GM21390 (cell line): ENCODE measurements around the gene PCYOX1L.

Experiments used
- ATAC-seq: cut with Tn5 transposase; IDR thresholded peaks from one replicate; pipeline ENCODE4 v1.9.1; 2021; ENCODE audit not compliant: unreplicated experiment

The PCYOX1L gene

DNA sequence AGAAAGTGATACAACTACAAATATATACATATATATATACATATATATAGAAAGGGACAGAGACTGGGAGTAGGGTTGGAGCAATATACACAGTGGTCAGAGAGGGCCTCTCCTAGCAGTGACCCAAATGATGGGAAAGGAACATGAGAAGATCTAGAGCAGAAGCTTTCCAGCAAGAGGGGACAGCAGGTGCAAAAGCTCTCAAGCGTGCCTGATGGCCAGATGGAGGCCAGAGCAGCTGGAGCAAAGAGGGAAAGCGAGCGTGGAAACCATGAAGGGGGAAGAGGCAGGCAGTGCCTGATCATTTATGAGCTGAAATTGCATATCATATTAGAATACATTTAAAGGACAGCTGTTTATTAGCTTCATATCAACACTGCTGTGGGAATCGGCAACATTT lies 20.1 kb upstream of the PCYOX1L start:
- ATAC-seq: no peak

- no peak for ATAC-seq
Observed at GRCh38 chr5:149338364-149338763, 19.5 kb upstream of the PCYOX1L start.

GRCh38 chr5:149340920-149341319 lies 16.9 kb upstream of the PCYOX1L start:
- no peak for ATAC-seq

- no peak for ATAC-seq
Observed at GRCh38 chr5:149341876-149342275, 16.0 kb upstream of the PCYOX1L start.

- no peak for ATAC-seq
Observed at GRCh38 chr5:149344151-149344550, 13.7 kb upstream of the PCYOX1L start.

GRCh38 chr5:149345147-149345891 lies 12.5 kb upstream of the PCYOX1L start, which contains the start of gene GRPEL2:
Gene GRPEL2 (plus strand): TSS chr5:149345499. CDS start chr5:149345540, 41 bp downstream.
- peak; percentile 96 for ATAC-seq

DNA sequence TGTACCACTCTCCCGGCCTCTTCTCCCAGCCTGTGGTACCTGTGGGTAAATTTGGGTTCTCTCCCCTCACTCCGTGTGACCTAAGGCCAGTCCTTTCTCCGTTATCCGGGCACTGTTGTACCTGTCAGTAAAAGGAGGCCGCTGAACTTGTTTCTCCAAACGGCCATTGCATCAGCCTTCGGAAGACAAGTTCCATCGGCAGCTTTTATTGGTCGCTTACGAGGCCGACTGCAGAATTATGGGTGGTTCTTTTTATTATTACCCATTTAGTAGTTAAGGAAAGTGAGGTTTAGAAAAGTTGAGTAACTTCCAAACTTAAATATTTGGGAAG lies 12.0 kb upstream of the PCYOX1L start:
- no peak for ATAC-seq

GRCh38 chr5:149348518-149348917 lies 9.3 kb upstream of the PCYOX1L start:
- no peak for ATAC-seq

DNA sequence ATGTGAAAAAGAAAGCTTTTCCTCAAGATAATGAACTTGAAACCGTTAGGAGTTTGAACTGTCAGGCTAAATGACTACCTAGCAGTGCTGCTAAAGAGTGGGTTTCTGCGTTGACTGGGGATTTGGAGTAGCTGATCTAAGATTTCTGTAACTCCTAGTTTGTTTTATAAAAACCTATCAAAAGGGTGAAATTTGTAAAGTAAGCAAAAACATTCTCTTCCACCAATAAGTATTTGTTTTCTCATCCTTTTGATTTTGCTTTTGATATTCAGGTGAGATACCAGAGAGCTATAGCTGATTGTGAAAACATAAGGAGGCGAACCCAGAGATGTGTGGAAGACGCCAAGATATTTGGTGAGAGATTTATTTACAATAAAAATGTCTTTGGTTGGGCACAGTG lies 8.5 kb upstream of the PCYOX1L start:
- ATAC-seq: no peak

DNA sequence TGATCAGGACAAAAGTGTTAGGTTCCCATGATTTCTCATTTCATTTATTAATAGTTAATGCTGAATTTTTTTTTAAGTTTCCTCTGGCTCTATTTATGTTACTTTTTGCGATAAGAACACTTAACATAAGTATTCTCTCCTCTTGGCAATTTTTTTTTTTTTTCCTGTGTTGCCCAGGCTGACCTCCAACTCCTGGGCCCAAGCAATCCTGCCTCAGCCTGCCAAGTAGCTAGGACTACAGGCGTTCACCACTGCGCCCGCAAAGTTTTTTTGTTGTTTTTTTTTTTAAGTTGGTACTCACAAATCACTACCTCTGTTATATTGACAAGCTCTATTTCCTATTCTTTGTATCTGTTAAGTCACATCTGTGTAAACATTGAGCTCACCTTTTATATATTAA lies 5.7 kb upstream of the PCYOX1L start:
- ATAC-seq: no peak

DNA sequence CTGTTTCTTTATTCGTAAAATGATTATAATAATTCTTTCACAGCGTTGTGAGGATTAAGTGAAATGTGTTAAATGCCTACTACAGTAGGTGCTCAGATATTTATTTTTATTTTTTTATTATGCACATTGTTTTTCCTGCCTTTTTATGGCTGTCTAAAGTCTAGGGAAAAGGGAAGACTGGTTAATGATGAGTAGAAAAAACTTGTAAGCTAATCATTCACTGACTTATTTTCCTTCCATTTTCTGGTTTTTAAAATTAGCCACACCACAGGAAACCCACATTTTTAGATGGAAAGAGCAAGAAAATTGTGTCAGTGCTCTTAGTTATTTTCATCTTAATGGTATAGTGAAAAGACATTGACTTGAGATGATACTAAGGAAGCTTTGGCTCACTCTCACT lies 3.9 kb upstream of the PCYOX1L start:
- no peak for ATAC-seq

- ATAC-seq: no peak
Observed at GRCh38 chr5:149355688-149356087, 2.2 kb upstream of the PCYOX1L start.

DNA sequence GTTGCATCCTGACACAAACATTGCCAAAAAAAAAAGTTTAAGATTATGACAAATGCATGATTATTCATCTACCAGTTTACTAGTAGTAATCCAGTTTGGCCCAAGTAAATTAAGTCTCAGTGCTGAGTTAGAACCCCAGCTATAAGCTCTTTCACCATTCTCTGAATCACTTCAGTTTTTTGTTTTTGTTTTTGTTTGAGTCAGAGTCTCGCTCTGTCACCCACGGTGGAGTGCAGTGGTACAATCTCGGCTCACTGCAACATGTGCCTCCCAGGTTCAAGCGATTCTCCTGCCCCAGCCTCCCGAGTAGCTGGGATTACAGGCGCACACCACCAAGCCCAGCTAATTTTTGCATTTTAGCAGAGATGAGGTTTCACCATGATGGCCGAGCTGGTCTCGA lies 1.5 kb upstream of the PCYOX1L start:
- ATAC-seq: no peak

DNA sequence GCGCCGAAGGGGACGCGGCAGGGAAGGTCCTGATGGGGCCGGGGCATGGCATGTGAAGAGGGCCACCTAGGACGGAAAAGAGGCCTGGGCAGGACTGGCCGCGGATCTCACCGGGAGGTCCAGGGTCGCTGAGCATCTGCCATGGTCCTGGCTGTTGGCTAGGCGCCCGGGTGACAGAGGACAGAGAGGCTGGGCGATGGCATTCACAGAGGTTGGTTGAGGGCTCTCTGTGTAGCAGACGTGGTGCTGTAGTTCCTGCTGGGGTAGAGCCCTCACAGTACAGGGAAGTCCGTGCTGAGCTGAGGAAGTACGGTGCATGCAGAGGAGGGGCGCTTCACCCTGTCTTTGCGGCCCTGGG lies 427 bp downstream of the PCYOX1L start:
- ATAC-seq: peak; percentile 7

DNA sequence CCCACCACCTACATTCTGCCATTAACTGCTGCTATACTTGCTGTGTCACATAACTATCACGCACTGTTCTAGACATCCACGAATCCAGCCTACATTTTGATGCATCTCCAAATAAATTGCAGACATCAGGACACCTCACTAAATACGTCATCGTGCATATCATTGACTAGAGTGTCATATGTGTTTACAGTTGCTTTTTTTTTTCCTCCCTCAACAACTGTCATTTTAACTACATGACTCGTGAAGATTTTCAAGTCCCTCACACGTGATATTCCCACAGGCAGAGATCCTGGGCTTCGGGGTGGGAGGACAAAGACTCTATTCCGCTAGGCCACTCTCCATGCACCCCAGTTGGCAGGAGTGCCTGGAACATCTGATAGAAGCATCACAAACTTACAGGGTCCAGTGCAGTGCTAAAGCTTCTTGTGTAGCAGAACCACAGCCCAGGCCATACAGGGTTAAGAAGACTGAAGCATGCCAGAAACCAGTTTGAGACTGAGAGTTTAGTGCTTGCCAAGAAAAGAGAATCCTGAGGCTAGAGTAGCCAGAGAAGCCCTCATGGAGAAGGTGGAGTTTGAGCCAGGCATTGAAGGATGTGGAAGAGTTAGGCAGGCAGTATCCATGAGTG lies 1.1 kb downstream of the PCYOX1L start:
- no peak for ATAC-seq

GRCh38 chr5:149360272-149360671 lies 2.4 kb downstream of the PCYOX1L start:
- ATAC-seq: no peak

DNA sequence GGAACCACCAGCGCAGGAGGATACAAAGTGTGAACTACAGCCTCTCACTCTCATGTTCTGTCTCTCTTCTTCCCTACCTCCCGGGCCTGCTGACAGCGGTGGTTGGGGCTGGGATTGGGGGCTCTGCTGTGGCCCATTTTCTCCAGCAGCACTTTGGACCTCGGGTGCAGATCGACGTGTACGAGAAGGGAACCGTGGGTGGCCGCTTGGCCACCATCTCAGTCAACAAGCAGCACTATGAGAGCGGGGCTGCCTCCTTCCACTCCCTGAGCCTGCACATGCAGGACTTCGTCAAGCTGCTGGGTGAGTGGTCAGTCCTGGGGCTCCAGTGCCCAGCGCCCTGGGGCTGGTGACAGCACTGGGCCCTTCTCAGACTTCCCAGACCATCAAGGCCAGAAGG lies 4.7 kb downstream of the PCYOX1L start:
- no peak for ATAC-seq

DNA sequence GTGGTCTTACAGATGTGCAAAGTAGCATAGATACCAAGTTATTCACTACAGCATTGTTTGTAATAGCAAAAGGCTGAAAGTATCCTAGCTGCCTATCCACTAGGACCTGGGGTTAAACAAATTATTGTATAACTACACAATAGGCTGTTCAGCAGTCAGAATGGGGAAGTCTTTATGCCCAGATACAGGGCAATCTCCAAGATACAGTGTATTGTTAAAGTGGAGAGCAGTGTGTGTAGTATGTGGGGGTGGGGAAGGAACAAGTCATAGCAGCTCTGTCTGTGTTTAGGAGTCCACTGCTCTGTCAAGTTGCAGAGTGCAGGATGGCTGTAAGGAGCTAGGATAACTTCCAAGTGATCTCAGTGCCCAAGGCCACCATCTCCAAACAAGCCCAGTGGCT lies 5.5 kb downstream of the PCYOX1L start:
- ATAC-seq: no peak

- ATAC-seq: no peak
Observed at GRCh38 chr5:149363936-149364335, 6.1 kb downstream of the PCYOX1L start.

DNA sequence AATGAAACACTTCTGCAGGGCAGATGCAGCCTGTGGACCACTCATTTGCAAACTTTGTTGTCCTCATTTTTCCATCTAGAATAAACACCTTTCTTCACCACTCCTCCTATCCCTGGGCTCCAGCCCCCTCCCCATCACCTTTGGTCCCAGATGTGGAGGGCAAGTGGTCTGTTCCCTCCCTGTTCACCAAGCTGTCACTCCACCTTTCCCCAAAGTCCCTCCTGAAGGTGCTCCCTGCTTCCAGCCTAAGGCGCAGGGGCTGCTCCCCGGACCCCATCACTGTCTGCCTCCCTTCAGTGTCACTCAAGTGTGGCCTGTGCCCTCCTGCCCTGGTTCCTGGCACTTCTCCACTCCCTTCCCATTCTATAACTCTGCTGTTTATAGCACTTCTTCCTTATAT lies 6.9 kb downstream of the PCYOX1L start:
- ATAC-seq: no peak

GRCh38 chr5:149365418-149365817 lies 7.6 kb downstream of the PCYOX1L start:
- no peak for ATAC-seq

DNA sequence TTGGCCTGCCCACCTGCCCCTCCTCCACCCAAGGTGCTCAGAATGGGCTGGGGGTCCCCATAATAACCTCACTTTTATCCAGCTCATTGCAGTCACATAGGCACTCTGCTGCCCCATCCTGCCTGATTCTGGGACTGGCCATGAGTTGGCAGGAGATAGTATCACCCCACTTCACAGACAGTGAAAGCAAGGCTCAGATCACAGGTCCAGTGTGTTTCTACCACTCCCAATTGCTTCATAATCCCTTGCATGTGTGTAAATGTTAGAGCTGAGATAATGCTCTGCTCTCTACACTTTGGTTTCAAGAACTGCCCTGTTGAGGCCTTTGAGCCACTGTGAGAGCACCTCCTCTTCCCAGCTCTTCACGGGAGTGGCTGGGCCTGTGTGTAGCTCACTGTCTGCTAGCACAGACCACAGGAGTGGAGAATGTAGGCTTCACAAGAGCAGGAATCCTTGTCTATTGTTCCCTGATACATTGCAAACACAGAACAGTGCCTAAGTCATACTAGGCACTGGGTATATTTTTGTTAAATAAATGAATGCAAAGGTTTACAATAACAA lies 8.4 kb downstream of the PCYOX1L start:
- ATAC-seq: no peak
